SK-N-SH (cell line): ENCODE results near the gene RASL11B. TPM values are rescaled to one million over a fixed set of nuclear protein-coding genes. Genes with fewer than 3 reads are reported as not detected.

Experiments
- CTCF ChIA-PET: fragments of 300-600, 350-600 bp; formaldehyde crosslinking; extraction: SDS; loops from one replicate; lab custom pipeline; 2021; lab: Yijun Ruan, JAX
- POLR2A ChIA-PET: fragments of 350-600 bp; sonication (Branson Sonifier 250); formaldehyde crosslinking; extraction: SDS; loops from one replicate; lab custom pipeline; 2020; ENCODE audit warnings: antibody characterized with exemption, inconsistent platforms; lab: Yijun Ruan, JAX
- DNase-seq: peaks from one replicate; pipeline ENCODE4 v3.0.0; 2012
- H2AFZ ChIP-seq: fragments of 200-600 bp; sonication (generic); 2 replicates; pipeline ENCODE4 v1.8.1; 2016; ENCODE audit warnings: antibody characterized with exemption, mild to moderate bottlenecking, low read depth
- H3F3A ChIP-seq: fragments of 200-600 bp; sonication (generic); replicated peaks from 2 replicates; pipeline ENCODE3; 2016; ENCODE audit warnings: antibody characterized with exemption, mild to moderate bottlenecking; ENCODE audit not compliant: insufficient read depth
- H3K27ac ChIP-seq, 2 experiments: fragments of 200-500 bp in 1 of 2; fragments of 200-600 bp in 1 of 2; sonication (Bioruptor generic) in 1 of 2; sonication (generic), shearing (Covaris generic) in 1 of 2; 2 replicates each; pipeline versions ENCODE4 v1.5.1 to v1.6.1; 2014 to 2016; ENCODE audit warnings: low read depth in 2 of 2, inconsistent platforms in 1 of 2, low read length in 1 of 2, mild to moderate bottlenecking in 1 of 2, mixed read lengths in 1 of 2
- H3K27me3 ChIP-seq: fragments of 200-600 bp; sonication (generic), shearing (Covaris generic); 2 replicates; pipeline ENCODE4 v1.6.1; 2016; ENCODE audit warnings: mixed run types; ENCODE audit not compliant: insufficient read depth
- H3K36me3 ChIP-seq, 2 experiments: fragments of 200-500 bp in 1 of 2; fragments of 200-600 bp in 1 of 2; sonication (Bioruptor generic) in 1 of 2; sonication (generic) in 1 of 2; replicated peaks in 1 of 2; 2 replicates each; pipeline versions ENCODE3 to v1.5.1; 2014 to 2016; ENCODE audit warnings: low read length in 1 of 2, mild to moderate bottlenecking in 1 of 2; ENCODE audit not compliant: insufficient read depth in 2 of 2, control insufficient read depth in 1 of 2
- H3K4me1 ChIP-seq, 2 experiments: fragments of 200-500 bp in 1 of 2; fragments of 200-600 bp in 1 of 2; sonication (Bioruptor generic) in 1 of 2; sonication (generic), shearing (Covaris generic) in 1 of 2; 2 replicates each; pipeline versions ENCODE4 v1.5.1 to v1.6.1; 2014 to 2016; ENCODE audit warnings: low read depth in 1 of 2, low read length in 1 of 2, mixed run types in 1 of 2; ENCODE audit not compliant: insufficient read depth in 2 of 2, control insufficient read depth in 1 of 2
- H3K4me2 ChIP-seq: fragments of 200-600 bp; sonication (generic), shearing (Covaris generic); 2 replicates; pipeline ENCODE4 v1.6.1; 2017; ENCODE audit warnings: mixed run types
- H3K4me3 ChIP-seq, 2 experiments: fragments of 200-500 bp in 1 of 2; fragments of 200-600 bp in 1 of 2; sonication (Bioruptor generic) in 1 of 2; sonication (generic), shearing (Covaris generic) in 1 of 2; 2 replicates each; pipeline versions ENCODE4 v1.5.1 to v1.8.1; 2014 to 2016; ENCODE audit warnings: low read depth in 2 of 2, inconsistent platforms in 1 of 2, low read length in 1 of 2, mild to moderate bottlenecking in 1 of 2, mixed read lengths in 1 of 2, moderate library complexity in 1 of 2
- H3K79me2 ChIP-seq: fragments of 200-600 bp; sonication (generic); 2 replicates; pipeline ENCODE4 v1.8.1; 2017; ENCODE audit warnings: mild to moderate bottlenecking; ENCODE audit not compliant: insufficient read depth
- H3K9ac ChIP-seq: fragments of 200-600 bp; sonication (generic); 2 replicates; pipeline ENCODE4 v1.6.1; 2017; ENCODE audit warnings: mixed run types
- H3K9me2 ChIP-seq: fragments of 200-600 bp; sonication (generic); 2 replicates; pipeline ENCODE4 v1.6.1; 2017; ENCODE audit warnings: mixed run types
- H3K9me3 ChIP-seq: fragments of 200-600 bp; sonication (generic); 2 replicates; pipeline ENCODE4 v1.6.1; 2017; ENCODE audit warnings: mixed run types, mild to moderate bottlenecking, moderate library complexity
- H4K20me1 ChIP-seq: fragments of 200-600 bp; sonication (generic); 2 replicates; pipeline ENCODE4 v1.6.1; 2017; ENCODE audit warnings: mild to moderate bottlenecking, mixed run types; ENCODE audit not compliant: insufficient read depth
- CHD2 ChIP-seq: fragments of 150-350 bp; IDR thresholded peaks from 2 replicates; pipeline ENCODE4 v1.6.1; 2018; ENCODE audit warnings: low read length; ENCODE audit not compliant: partially characterized antibody
- ELF1 ChIP-seq: IDR thresholded peaks from 2 replicates; pipeline ENCODE4 v1.4.0; 2012
- FOSL2 ChIP-seq: IDR thresholded peaks from 2 replicates; pipeline ENCODE4 v1.4.0; 2012; ENCODE audit warnings: low read depth, mild to moderate bottlenecking, moderate library complexity, borderline replicate concordance
- FOXM1 ChIP-seq: IDR thresholded peaks from 2 replicates; pipeline ENCODE4 v1.4.0; 2012; ENCODE audit warnings: low read depth, mild to moderate bottlenecking
- GABPA ChIP-seq: IDR thresholded peaks from 2 replicates; pipeline ENCODE4 v1.4.0; 2012; ENCODE audit warnings: low read depth, mild to moderate bottlenecking
- GATA2 ChIP-seq: sonication (generic); formaldehyde crosslinking; IDR thresholded peaks from 2 replicates; pipeline ENCODE4 v1.5.0; 2020; ENCODE audit warnings: mild to moderate bottlenecking, missing genetic modification reagents
- IRF3 ChIP-seq: fragments of 150-350 bp; IDR thresholded peaks from 2 replicates; pipeline ENCODE4 v1.6.1; 2016; ENCODE audit warnings: mild to moderate bottlenecking, low read depth, low read length
- JUND ChIP-seq: IDR thresholded peaks from 2 replicates; pipeline ENCODE4 v1.4.0; 2012
- MAX ChIP-seq: IDR thresholded peaks from 2 replicates; pipeline ENCODE4 v1.4.0; 2012; ENCODE audit warnings: low read depth
- MXI1 ChIP-seq: IDR thresholded peaks from 2 replicates; pipeline ENCODE4 v1.6.1; 2012; ENCODE audit warnings: mild to moderate bottlenecking, low read depth, low read length, improper control_type of control experiment
- NFIC ChIP-seq: IDR thresholded peaks from 2 replicates; pipeline ENCODE4 v1.4.0; 2012; ENCODE audit warnings: borderline replicate concordance
- PBX3 ChIP-seq: IDR thresholded peaks from 2 replicates; pipeline ENCODE4; 2012
- RAD21 ChIP-seq: IDR thresholded peaks from 2 replicates; pipeline ENCODE4 v1.6.1; 2012; ENCODE audit warnings: mild to moderate bottlenecking, low read length
- REST ChIP-seq: IDR thresholded peaks from 2 replicates; pipeline ENCODE4 v1.6.1; 2012; ENCODE audit warnings: mild to moderate bottlenecking, low read depth, low read length, moderate library complexity
- RFX5 ChIP-seq: IDR thresholded peaks from 2 replicates; pipeline ENCODE4 v1.6.1; 2012; ENCODE audit warnings: mild to moderate bottlenecking, improper control_type of control experiment, low read length
- SMC3 ChIP-seq: IDR thresholded peaks from 2 replicates; pipeline ENCODE4 v1.6.1; 2012; ENCODE audit warnings: low read depth, low read length, improper control_type of control experiment
- TEAD4 ChIP-seq: IDR thresholded peaks from 2 replicates; pipeline ENCODE4 v1.4.0; 2012; ENCODE audit warnings: mild to moderate bottlenecking, borderline replicate concordance; ENCODE audit not compliant: insufficient read depth
- YY1 ChIP-seq: IDR thresholded peaks from 2 replicates; pipeline ENCODE4 v1.4.0; 2012; ENCODE audit warnings: low read depth, mild to moderate bottlenecking
- ZBTB33 ChIP-seq: IDR thresholded peaks from 2 replicates; pipeline ENCODE4 v1.4.0; 2012; ENCODE audit warnings: low read depth, borderline replicate concordance
- WGBS: methylation state at CpG from one replicate; pipeline ENCODE4 v1.1.6; 2017; ENCODE audit warnings: low lambda C conversion rate; 5-methylcytosine and 5-hydroxymethylcytosine counted together
- polyA plus RNA-seq, 3 experiments: library from polyadenylated mRNA; depleted of rRNA; stranded (reverse); fragments of >200 nt; gene quantifications; 2 replicates each; pipeline ENCODE4 v1.2.3, GENCODE V29; 2012

RASL11B gene
- polyA plus RNA-seq, 1 of the 3 experiments (the other 2 are of a cell fraction): 0.54 TPM

GRCh38 chr4:52862639-52863161, 583 bp downstream of the RASL11B start (continued):
- TF ChIP-seq IRF3: no peak
- TF ChIP-seq REST: no peak
- no peak for TF ChIP-seq MAX
- TF ChIP-seq PBX3: no peak
- TF ChIP-seq MXI1: no peak
- TF ChIP-seq NFIC: no peak
- TF ChIP-seq RFX5: no peak
- TF ChIP-seq YY1: no peak
- TF ChIP-seq FOXM1: no peak
- TF ChIP-seq, all 33 proteins: peak for 0

DNA sequence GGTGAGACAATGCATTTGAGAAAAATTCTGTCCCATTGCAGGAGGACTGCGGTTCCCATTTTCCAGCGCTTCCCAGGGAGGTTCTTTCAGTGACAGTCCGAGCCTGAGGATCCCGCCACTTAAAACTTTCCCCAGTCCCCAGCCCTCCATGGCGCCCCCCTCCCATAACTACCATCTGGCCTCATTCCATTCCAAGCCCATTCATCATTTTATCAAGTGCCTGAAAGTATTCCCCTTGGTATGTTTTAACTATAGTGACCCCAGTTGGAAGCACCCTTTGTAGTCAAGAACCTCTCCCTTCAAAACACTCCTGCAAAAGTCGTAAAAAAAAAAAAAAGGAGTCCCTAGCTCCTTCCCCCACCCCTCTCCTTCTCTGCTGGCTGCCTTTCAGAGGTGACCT, 1.2 kb downstream of the RASL11B start:
- peaks cover 9% of the 10 kb centered on the region for H3F3A ChIP-seq
- no peaks in the 10 kb centered on the region for H3K9me3 ChIP-seq
- H3K9me2 ChIP-seq: no peaks in the 10 kb centered on the region
- no peak overlapping the region for H2AFZ ChIP-seq
- H3K4me2 ChIP-seq: no peak overlapping the region
- no peaks in the 10 kb centered on the region for H3K79me2 ChIP-seq
- H3K36me3 ChIP-seq: peaks cover 0 to 17% of the 10 kb centered on the region in 2 experiments
- DNase-seq: no peak
- H3K27me3 ChIP-seq: no peaks in the 10 kb centered on the region; the same call in 1 of the 2 replicates
- no peaks in the 10 kb centered on the region for H4K20me1 ChIP-seq
- peaks cover 0 to 44% of the 10 kb centered on the region in 2 experiments; a peak in 2 of 4 replicates for H3K4me1 ChIP-seq
- peak overlapping the region in 1 of 2 experiments; percentile 73; a peak in 2 of 4 replicates for H3K4me3 ChIP-seq
- H3K27ac ChIP-seq: peak overlapping the region in 1 of 2 experiments; percentile 100; a peak in 2 of 4 replicates
- ChIA-PET CTCF (interaction anchor here (0.7 to 3.6 kb wide), 8 partner anchors 11 to 626 kb away, joined by 3 to 25 read pairs (median 4); no protein-coding TSS in a partner anchor), POLR2A (interaction anchor here (0.6 to 3.5 kb wide), 3 partner anchors 21 to 151 kb away, joined by 3 to 26 read pairs (median 10); no protein-coding TSS in a partner anchor)
- no peak overlapping the region for H3K9ac ChIP-seq
- 57% methylated on average over 6 of the region's 6 CpGs for WGBS
- TF ChIP-seq REST (no peak), MXI1 (no peak), ZBTB33 (no peak), ELF1 (no peak), RFX5 (no peak), JUND (no peak), NFIC (no peak), FOSL2 (no peak), RAD21 (no peak), TEAD4 (no peak), CHD2 (no peak), GABPA (no peak), SMC3 (no peak), MAX (no peak), GATA2 (CRISPR knock-in tag) (no peak)
